H9 (cell line): Measurements from ENCODE around the gene MSMP. TPM values are rescaled to one million over a fixed set of nuclear protein-coding genes. Genes with fewer than 3 reads are reported as not detected.

Experiments
- DNase-seq: peaks from one replicate; pipeline ENCODE4 v3.0.0-alpha.2; 2017
- H2AFZ ChIP-seq: one replicate; pipeline ENCODE4 v1.6.1; 2013; ENCODE audit warnings: mild to moderate bottlenecking, low read length, control low read depth, moderate library complexity
- H2AK5ac ChIP-seq: 2 replicates; pipeline ENCODE4 v1.6.1; 2013; ENCODE audit warnings: low read length, control low read depth, mixed read lengths; ENCODE audit not compliant: insufficient read length
- H2BK120ac ChIP-seq: one replicate; pipeline ENCODE4 v1.6.1; 2013; ENCODE audit warnings: low read depth, mild to moderate bottlenecking, low read length, control low read depth, inconsistent platforms; ENCODE audit not compliant: poor library complexity, severe bottlenecking
- H2BK12ac ChIP-seq: 2 replicates; pipeline ENCODE4 v1.6.1; 2013; ENCODE audit warnings: low read length, control low read depth, mixed read lengths, low read depth; ENCODE audit not compliant: insufficient read length
- H2BK15ac ChIP-seq: 2 replicates; pipeline ENCODE4 v1.6.1; 2013; ENCODE audit warnings: low read depth, low read length, control low read depth
- H2BK20ac ChIP-seq: one replicate; pipeline ENCODE4 v1.6.1; 2013; ENCODE audit warnings: low read depth, mild to moderate bottlenecking, low read length, control low read depth, inconsistent platforms; ENCODE audit not compliant: poor library complexity, severe bottlenecking
- H2BK5ac ChIP-seq: 2 replicates; pipeline ENCODE4 v1.6.1; 2013; ENCODE audit warnings: low read length, control low read depth, mixed read lengths; ENCODE audit not compliant: insufficient read length
- H3K14ac ChIP-seq: 2 replicates; pipeline ENCODE4 v1.6.1; 2013; ENCODE audit warnings: low read length, control low read depth; ENCODE audit not compliant: insufficient read depth
- H3K18ac ChIP-seq: 2 replicates; pipeline ENCODE4 v1.6.1; 2013; ENCODE audit warnings: low read depth, mild to moderate bottlenecking, mixed read lengths, low read length, control low read depth; ENCODE audit not compliant: insufficient read length
- H3K23ac ChIP-seq: 2 replicates; pipeline ENCODE4 v1.6.1; 2013; ENCODE audit warnings: low read length, control low read depth, mixed read lengths, low read depth; ENCODE audit not compliant: insufficient read length
- H3K23me2 ChIP-seq: 2 replicates; pipeline ENCODE4 v1.6.1; 2013; ENCODE audit warnings: low read depth, mild to moderate bottlenecking, mixed read lengths, low read length, control low read depth; ENCODE audit not compliant: insufficient read length, poor library complexity, severe bottlenecking
- H3K27ac ChIP-seq: 2 replicates; pipeline ENCODE4 v1.5.1; 2013; ENCODE audit warnings: low read length, control low read depth, mixed read lengths, low read depth; ENCODE audit not compliant: insufficient read length
- H3K27me3 ChIP-seq: 2 replicates; pipeline ENCODE4 v1.6.1; 2013; ENCODE audit warnings: low read length, control low read depth, inconsistent platforms; ENCODE audit not compliant: insufficient read depth
- H3K4ac ChIP-seq: 2 replicates; pipeline ENCODE4 v1.6.1; 2013; ENCODE audit warnings: low read depth, mild to moderate bottlenecking, control low read depth, inconsistent platforms, low read length, moderate library complexity
- H3K4me1 ChIP-seq: 2 replicates; pipeline ENCODE4 v1.6.1; 2013; ENCODE audit warnings: low read length, control low read depth, inconsistent platforms; ENCODE audit not compliant: insufficient read depth
- H3K4me2 ChIP-seq: 2 replicates; pipeline ENCODE4 v1.6.1; 2013; ENCODE audit warnings: low read length, control low read depth, mixed read lengths; ENCODE audit not compliant: insufficient read length, insufficient read depth
- H3K56ac ChIP-seq: 2 replicates; pipeline ENCODE4 v1.6.1; 2013; ENCODE audit warnings: low read depth, mild to moderate bottlenecking, mixed read lengths, low read length, control low read depth; ENCODE audit not compliant: insufficient read length
- H3K79me1 ChIP-seq: 2 replicates; pipeline ENCODE4 v1.6.1; 2013; ENCODE audit warnings: low read depth, mild to moderate bottlenecking, moderate library complexity, low read length, control low read depth, inconsistent platforms; ENCODE audit not compliant: insufficient read depth, poor library complexity, severe bottlenecking
- H3K79me2 ChIP-seq: 2 replicates; pipeline ENCODE4 v1.6.1; 2013; ENCODE audit warnings: low read length, control low read depth, inconsistent platforms; ENCODE audit not compliant: insufficient read depth
- H3K9ac ChIP-seq: 2 replicates; pipeline ENCODE4 v1.6.1; 2013; ENCODE audit warnings: low read length, control low read depth, mixed read lengths; ENCODE audit not compliant: insufficient read length; ENCODE audit errors: extremely low read depth
- H3K9me3 ChIP-seq: one replicate; pipeline ENCODE4 v1.6.1; 2013; ENCODE audit warnings: low read depth, low read length, inconsistent platforms; ENCODE audit not compliant: control insufficient read depth
- H3T11ph ChIP-seq: one replicate; pipeline ENCODE4 v1.6.1; 2013; ENCODE audit warnings: mild to moderate bottlenecking, low read length, control low read depth, inconsistent platforms
- H4K20me1 ChIP-seq: one replicate; pipeline ENCODE4 v1.6.1; 2013; ENCODE audit not compliant: control insufficient read depth, insufficient read length, insufficient read depth
- H4K5ac ChIP-seq: 2 replicates; pipeline ENCODE4 v1.6.1; 2013; ENCODE audit warnings: low read depth, mild to moderate bottlenecking, mixed read lengths, low read length, control low read depth; ENCODE audit not compliant: insufficient read length
- H4K8ac ChIP-seq: replicated peaks from 2 replicates; pipeline ENCODE4 v1.6.1; 2013; ENCODE audit warnings: low read length, control low read depth, mixed read lengths, low read depth; ENCODE audit not compliant: insufficient read length
- H4K91ac ChIP-seq: 2 replicates; pipeline ENCODE4 v1.6.1; 2013; ENCODE audit warnings: low read depth, mild to moderate bottlenecking, moderate library complexity, mixed read lengths, low read length, control low read depth; ENCODE audit not compliant: insufficient read length
- H3K27ac Mint-ChIP-seq, 3 experiments: 2 replicates in 2 of 3; 3 replicates in 1 of 3; pipeline ENCODE4 v1.8.0; 2020 to 2021; ENCODE audit warnings: mixed read lengths in 3 of 3, mild to moderate bottlenecking in 1 of 3, moderate library complexity in 1 of 3
- H3K27me3 Mint-ChIP-seq: 2 replicates; pipeline ENCODE4 v1.8.0; 2021; ENCODE audit warnings: low read depth, mild to moderate bottlenecking, moderate library complexity, mixed read lengths
- H3K36me3 Mint-ChIP-seq, 3 experiments: 2 replicates in 2 of 3; 3 replicates in 1 of 3; pipeline ENCODE4 v1.8.0; 2020 to 2021; ENCODE audit warnings: low read depth in 3 of 3, mixed read lengths in 3 of 3; ENCODE audit not compliant: insufficient read depth in 1 of 3
- H3K4me1 Mint-ChIP-seq, 2 experiments: 2 replicates each; pipeline ENCODE4 v1.8.0; 2020; ENCODE audit warnings: mixed read lengths in 2 of 2
- H3K4me3 Mint-ChIP-seq, 2 experiments: 2 replicates in 1 of 2; 3 replicates in 1 of 2; pipeline ENCODE4 v1.8.0; 2020 to 2021; ENCODE audit warnings: mild to moderate bottlenecking in 2 of 2, mixed read lengths in 2 of 2, moderate library complexity in 1 of 2
- H3K9me3 Mint-ChIP-seq, 2 experiments: 2 replicates in 1 of 2; 3 replicates in 1 of 2; pipeline ENCODE4 v1.8.0; 2020; ENCODE audit warnings: mild to moderate bottlenecking in 2 of 2, mixed read lengths in 2 of 2, moderate library complexity in 1 of 2
- CTCF ChIP-seq: fragments of 200-600 bp; sonication (generic); conservative IDR thresholded peaks from 3 replicates; pipeline ENCODE4 v1.8.0; 2021; ENCODE audit warnings: antibody characterized with exemption, mild to moderate bottlenecking
- WGBS: extraction: QIAGEN DNeasy Blood & Tissue Kit; methylation state at CpG from one replicate; pipeline ENCODE4 v1.1.7; 2013; ENCODE audit warnings: missing lambda C conversion rate, low lambda C conversion rate, mixed read lengths; ENCODE audit not compliant: insufficient read length; ENCODE audit errors: extremely low coverage; 5-methylcytosine and 5-hydroxymethylcytosine counted together
- total RNA-seq: library from RNA; stranded (reverse); gene quantifications from 2 replicates; pipeline ENCODE4 v1.2.1, GENCODE V29; 2021

MSMP gene
- total RNA-seq, 1 experiment from 2014 or later: 0.83 TPM

GRCh38 chr9:35725362-35725761, 28.7 kb downstream of the MSMP start:
- Histone ChIP-seq H2AK5ac (no peak overlapping the region), H3K18ac (no peak overlapping the region), H2BK20ac (no peak overlapping the region), H2BK120ac (no peak overlapping the region), H2BK5ac (no peak overlapping the region), H2BK12ac (no peak overlapping the region), H3K79me2 (peaks cover 1% of the 10 kb centered on the region), H2AFZ (no peak overlapping the region), H3K27me3 (no peaks in the 10 kb centered on the region), H3K4me2 (no peak overlapping the region), H3K4me1 (peaks cover 22% of the 10 kb centered on the region; the same call in 1 of the 2 replicates), H2BK15ac (no peak overlapping the region), H4K91ac (no peak overlapping the region), H4K5ac (no peak overlapping the region), H3K56ac (no peak overlapping the region), H3T11ph (no peak overlapping the region), H3K79me1 (no peaks in the 10 kb centered on the region), H3K23ac (no peak overlapping the region), H3K27ac (no peak overlapping the region), H3K14ac (no peak overlapping the region), H3K9ac (no peak overlapping the region), H3K9me3 (no peaks in the 10 kb centered on the region), H3K4ac (no peak overlapping the region), H4K8ac (no peak overlapping the region), H3K23me2 (no peaks in the 10 kb centered on the region), H4K20me1 (no peaks in the 10 kb centered on the region)
- no peak overlapping the region; a peak in 1 of 7 replicates for H3K27ac Mint-ChIP-seq
- no peaks in the 10 kb centered on the region; a peak in 2 of 4 replicates for H3K4me1 Mint-ChIP-seq
- no peaks in the 10 kb centered on the region for H3K9me3 Mint-ChIP-seq
- no peak for DNase-seq
- WGBS: no CpG with 5 or more reads among the region's 11 CpGs
- no peak overlapping the region for H3K4me3 Mint-ChIP-seq
- TF ChIP-seq CTCF: peak; percentile 31; the same call in 2 of the 3 replicates
- H3K27me3 Mint-ChIP-seq: no peaks in the 10 kb centered on the region
- peaks cover 22 to 53% (median 40%) of the 10 kb centered on the region in 3 experiments; a peak in 6 of 7 replicates for H3K36me3 Mint-ChIP-seq
